HG02763 (cell line): ENCODE results near the gene CACNA2D4.

Source experiments
- ATAC-seq: cut with Tn5 transposase; IDR thresholded peaks from one replicate; pipeline ENCODE4 v1.9.1; 2021; ENCODE audit warnings: mild to moderate bottlenecking, moderate library complexity; ENCODE audit not compliant: unreplicated experiment

Gene CACNA2D4

GRCh38 chr12:1793426-1794210 is 124.8 kb downstream of the CACNA2D4 start:
- no peak for ATAC-seq

GRCh38 chr12:1792406-1792805 is 126.0 kb downstream of the CACNA2D4 start:
- no peak for ATAC-seq

GRCh38 chr12:1791104-1791841 is 127.2 kb downstream of the CACNA2D4 start:
- ATAC-seq, result no peak

DNA sequence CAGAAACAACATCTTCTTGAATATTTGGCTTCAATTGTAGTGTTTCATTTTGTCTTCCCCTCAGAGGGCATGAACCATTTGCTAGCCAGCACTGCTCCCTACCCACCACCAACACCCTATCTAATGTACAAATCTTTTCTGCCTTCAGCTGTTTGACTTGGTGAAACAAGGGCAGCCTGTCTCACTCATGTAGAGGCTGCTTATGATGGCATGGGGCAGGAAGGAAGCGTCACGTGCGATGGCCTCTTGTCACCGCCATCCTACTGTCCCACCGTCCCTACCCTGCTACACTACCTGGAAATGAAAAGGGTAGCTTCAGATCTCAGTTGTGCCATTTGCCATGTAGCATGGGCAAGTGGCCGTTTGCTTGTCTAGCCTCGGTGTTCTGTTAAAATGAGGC is 128.0 kb downstream of the CACNA2D4 start:
- no peak for ATAC-seq

- no peak for ATAC-seq
Measured at GRCh38 chr12:1787714-1788113, 130.7 kb downstream of the CACNA2D4 start.

DNA sequence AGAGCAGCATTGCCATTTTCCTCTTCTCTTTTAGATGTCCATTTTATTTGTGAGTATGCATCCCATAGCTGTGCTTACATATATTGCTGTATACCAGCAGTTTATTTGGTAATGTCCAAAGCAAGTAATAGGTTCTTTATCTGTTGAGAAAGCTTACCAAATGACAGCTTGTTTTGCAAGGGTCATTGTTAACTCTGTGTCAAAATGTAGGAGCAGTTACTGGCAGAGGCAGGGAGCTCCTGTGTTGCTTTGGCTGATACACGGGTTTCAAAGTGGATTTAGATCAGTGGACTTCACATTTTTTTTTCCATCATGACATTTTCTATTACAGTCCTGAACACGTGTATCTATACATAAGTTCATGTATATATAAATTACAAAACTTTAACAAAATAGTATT is 136.2 kb downstream of the CACNA2D4 start:
- ATAC-seq, result no peak

DNA sequence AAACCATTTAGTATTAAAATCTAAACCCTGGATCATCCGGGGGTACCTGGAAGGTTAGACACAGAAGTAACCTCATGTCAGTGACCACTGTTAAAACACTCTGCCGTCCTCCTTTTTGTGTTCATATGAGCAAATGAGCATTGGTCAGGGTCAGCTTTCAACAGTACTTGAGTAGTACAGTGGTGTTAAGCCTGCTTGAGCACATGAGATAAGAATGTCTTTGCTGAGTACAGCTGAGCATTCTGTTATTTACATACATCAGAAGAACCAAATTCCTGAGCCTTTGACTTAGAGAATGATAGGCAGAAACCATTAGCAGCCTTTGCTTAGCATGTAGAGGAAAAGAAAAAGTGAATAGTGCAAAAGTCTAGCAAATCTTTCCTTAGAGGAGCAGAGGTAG is 136.7 kb downstream of the CACNA2D4 start:
- no peak for ATAC-seq

DNA sequence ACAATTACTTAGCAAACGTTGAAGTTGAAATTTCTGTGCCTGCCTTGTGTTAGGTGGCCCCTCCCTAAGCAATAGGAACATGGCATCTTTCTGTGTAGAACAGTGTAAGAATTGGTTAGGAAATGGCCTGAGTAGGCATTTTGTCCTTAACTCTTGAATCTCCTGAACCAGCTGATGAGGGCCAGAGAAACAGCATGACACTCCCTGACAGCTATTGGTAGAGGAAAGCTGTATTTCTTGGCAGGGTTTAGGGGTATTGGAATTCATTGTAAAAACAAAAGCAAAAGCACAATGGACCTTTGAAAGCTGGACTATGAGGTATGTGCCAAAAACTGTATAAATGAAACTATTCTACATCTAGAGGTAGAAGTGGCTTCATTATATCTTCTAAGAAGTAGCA is 138.7 kb downstream of the CACNA2D4 start:
- no peak for ATAC-seq

DNA sequence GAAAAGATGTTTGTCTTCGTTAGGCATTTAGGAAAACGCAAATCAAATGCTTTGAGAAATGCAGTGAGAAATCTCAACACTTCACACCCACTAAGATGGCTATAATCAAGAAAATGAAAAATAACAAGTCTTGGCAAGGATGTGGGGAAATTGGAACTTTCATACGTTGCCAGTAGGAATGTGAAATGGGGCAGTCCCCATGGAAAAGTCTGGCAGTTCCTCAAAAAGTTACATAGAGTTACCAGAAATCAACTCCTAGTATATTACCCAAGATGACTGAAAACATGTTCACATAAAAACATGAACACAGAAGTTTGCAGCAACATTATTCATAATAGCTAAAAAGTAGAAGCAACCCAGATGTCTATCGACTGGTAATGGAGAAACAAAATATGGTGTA is 139.5 kb downstream of the CACNA2D4 start:
- ATAC-seq, result no peak

DNA sequence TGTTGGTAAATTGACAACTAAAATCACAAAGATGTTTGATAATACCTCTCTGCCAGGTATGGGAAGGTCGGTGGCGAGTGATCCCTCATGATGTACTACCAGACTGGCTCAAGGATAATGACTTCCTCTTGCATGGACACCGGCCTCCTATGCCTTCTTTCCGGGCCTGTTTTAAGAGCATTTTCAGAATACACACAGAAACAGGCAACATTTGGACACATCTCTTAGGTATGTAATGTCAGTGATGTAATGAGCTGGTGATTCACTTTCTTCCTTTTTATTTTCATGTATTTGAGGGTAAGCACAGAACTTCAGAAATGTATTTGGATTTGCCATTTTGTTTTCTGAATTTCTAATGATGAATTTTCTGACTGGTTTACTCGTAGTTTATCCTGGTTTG is 140.7 kb downstream of the CACNA2D4 start:
- no peak for ATAC-seq

- ATAC-seq, result no peak
Measured at GRCh38 chr12:1776170-1776921, 142.1 kb downstream of the CACNA2D4 start.

DNA sequence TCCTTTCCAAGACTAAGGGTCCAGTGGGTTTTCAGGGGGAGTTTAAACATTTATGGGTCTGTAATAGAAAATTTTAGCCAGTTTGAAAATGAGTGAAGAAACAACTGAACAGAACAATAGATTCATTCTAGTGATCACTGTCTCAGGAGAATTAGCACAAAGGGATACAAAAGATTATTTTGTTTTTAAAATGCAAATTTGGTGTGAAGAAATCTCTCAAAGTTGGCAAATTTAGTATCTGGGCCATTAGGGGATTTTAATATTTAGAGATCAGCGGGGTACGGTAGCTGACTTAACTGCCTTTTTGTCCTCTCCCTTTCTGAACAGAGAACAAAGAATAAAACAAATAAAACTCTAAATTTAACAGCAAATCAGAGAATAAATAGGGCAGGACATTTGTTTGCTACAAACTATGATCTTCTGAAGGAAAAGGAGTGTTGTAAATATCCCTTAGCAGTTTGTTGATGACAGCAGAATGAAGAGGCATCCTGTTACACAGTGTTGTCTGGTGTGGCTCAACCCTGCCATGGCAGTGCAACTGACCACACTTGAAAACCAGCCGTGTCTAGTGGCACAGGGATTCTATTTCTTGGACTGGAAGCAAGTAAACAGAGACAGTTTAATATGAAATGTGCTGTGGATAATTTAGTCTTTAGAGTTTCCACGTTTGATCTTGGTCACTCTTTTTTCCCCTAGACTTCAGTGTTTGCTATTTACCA is 144.4 kb downstream of the CACNA2D4 start:
- ATAC-seq, result no peak

DNA sequence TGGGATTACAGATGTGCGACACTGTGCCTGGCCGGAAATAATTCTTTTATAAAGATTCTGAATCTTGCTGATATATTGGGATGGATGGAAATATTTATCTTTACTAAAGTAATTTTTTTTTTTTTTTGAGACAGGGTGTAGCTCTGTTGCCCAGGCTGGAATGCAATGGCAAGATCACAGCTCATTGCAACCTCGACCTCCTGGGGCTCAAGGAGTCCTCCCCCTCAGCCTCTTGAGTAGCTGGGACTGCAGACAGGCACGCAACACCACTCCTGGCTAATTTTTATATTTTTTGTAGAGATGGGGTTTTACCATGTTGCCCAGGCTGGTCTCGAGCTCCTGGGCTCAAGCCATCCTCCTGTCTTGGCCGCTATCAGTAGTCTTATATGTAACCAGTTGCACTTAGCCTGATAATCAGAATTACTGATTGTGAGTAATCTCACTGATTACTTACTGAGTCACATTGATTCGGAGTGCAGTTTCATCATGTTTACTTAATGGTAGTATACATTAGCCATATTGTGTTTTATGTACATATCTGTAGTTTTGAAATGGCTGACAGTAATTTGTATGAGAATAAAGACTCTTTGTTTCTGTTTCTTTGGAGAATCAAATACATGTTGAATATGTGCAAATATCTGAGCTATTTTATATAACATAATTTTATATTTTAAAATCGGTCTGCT is 148.5 kb downstream of the CACNA2D4 start:
- ATAC-seq, result no peak

GRCh38 chr12:1768615-1769014 is 149.8 kb downstream of the CACNA2D4 start:
- ATAC-seq, result no peak

GRCh38 chr12:1767407-1768090 is 150.9 kb downstream of the CACNA2D4 start:
- ATAC-seq, result no peak

DNA sequence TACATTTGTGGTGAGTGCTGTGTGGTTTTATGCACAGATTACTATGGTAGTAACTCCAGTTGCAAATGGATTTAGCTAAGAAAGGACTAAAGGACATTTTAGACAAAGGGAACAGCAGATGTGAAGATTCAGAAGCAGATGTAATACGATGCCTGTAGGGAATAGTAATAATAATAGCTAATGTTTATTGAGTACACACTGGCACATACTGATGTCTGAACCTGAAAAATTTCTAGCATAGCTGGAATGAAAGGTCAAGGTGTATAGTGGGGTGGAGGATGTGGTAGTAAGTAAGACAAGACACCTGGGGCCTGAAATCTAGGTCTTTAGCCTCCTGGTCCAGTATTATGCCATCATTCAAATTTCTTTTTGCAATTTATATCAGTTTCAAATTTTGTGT is 152.3 kb downstream of the CACNA2D4 start:
- no peak for ATAC-seq

DNA sequence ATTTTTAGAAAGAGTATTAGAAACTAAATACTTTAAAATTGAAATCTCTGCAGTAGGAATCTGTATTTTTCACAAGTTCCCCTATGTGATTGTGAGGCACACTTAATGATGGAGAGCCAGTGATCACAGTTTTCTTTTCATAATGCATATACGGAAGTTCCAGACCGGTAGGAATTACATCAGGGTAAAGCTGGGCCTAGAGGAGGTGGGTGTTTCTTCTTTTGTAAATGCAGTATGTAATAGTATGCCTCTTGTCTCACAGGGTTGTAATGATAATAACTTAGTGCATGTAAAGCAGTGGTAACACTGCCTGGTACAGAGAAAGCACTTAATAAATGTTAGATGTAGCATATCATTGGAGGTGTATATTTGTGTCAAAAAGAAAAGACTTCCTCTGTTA is 155.3 kb downstream of the CACNA2D4 start:
- no peak for ATAC-seq

DNA sequence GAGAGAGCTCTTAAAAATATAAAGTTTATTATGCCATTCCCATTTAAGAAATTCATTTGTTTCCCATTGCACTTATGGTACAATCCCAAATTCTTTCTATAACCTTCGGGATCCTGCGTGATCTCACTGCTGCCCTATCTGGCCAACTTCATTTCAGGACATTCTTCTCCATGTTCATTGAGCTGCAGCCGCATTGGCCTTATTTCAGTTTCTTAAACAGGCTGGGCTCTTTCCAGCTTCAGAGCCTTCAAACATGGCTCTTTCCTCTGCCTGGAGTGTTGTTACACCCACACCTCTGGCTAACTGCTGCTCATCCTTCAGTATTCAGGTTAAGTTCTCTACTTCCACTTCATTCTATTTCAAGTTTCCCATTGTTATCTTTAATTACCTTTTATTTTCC is 156.6 kb downstream of the CACNA2D4 start:
- no peak for ATAC-seq

- ATAC-seq, result no peak
Measured at GRCh38 chr12:1760566-1761382, 157.7 kb downstream of the CACNA2D4 start.
